Measurements from ENCODE around the gene ABCA13.

Gene ABCA13

GRCh38 chr7:48522692-48523091, 351.4 kb downstream of the ABCA13 start:
- Histone ChIP-seq H3K36me3 (ENCODE audit: insufficient read depth, low read length) (no peaks in the 10 kb centered on the region), H3K27ac (no peak overlapping the region), H3K9me3 (ENCODE audit: low read depth, low read length) (no peaks in the 10 kb centered on the region), H3K9ac (ENCODE audit: insufficient read length) (no peak overlapping the region), H3K4me3 (no peak overlapping the region)
- no peak for DNase-seq (ENCODE audit: low read depth, low spot score)
- no peak for TF ChIP-seq FOXP2 (optimal IDR thresholded peaks at IDR 0.05; ENCODE audit: control extremely low read depth, extremely low read length, insufficient read depth)

- TF ChIP-seq FOXP2 (optimal IDR thresholded peaks at IDR 0.05; ENCODE audit: control extremely low read depth, extremely low read length, insufficient read depth) (no peak), POLR2AphosphoS5 (IDR thresholded peaks at IDR 0.05; ENCODE audit: borderline replicate concordance, low read depth, low read length) (no peak), EZH2 (IDR thresholded peaks at IDR 0.05) (no peak)
- DNase-seq (ENCODE audit: low read depth, low spot score): no peak
- no peak overlapping the region for H3K9ac ChIP-seq (ENCODE audit: insufficient read length)
Measured at GRCh38 chr7:48525736-48526732, 354.8 kb downstream of the ABCA13 start.

GRCh38 chr7:48528646-48529045, 357.4 kb downstream of the ABCA13 start:
- TF ChIP-seq POLR2AphosphoS5 (IDR thresholded peaks at IDR 0.05; ENCODE audit: borderline replicate concordance, low read depth, low read length) (no peak), EZH2 (IDR thresholded peaks at IDR 0.05) (no peak), FOXP2 (optimal IDR thresholded peaks at IDR 0.05; ENCODE audit: control extremely low read depth, extremely low read length, insufficient read depth) (no peak)
- DNase-seq (ENCODE audit: low read depth, low spot score): no peak
- H3K36me3 ChIP-seq (ENCODE audit: insufficient read depth, low read length): no peaks in the 10 kb centered on the region
- no peak overlapping the region for H3K9ac ChIP-seq (ENCODE audit: insufficient read length)
- no peak overlapping the region for H3K27ac ChIP-seq
- H3K4me3 ChIP-seq: no peak overlapping the region
- H3K9me3 ChIP-seq (ENCODE audit: low read depth, low read length): no peaks in the 10 kb centered on the region

More at GRCh38 chr7:48525736-48526732, 354.8 kb downstream of the ABCA13 start:
- Histone ChIP-seq H3K36me3 (ENCODE audit: insufficient read depth, low read length) (no peaks in the 10 kb centered on the region), H3K4me3 (no peak overlapping the region), H3K9me3 (ENCODE audit: low read depth, low read length) (no peaks in the 10 kb centered on the region), H3K27ac (no peak overlapping the region)

- TF ChIP-seq POLR2AphosphoS5 (IDR thresholded peaks at IDR 0.05; ENCODE audit: borderline replicate concordance, low read depth, low read length): no peak
- TF ChIP-seq FOXP2 (optimal IDR thresholded peaks at IDR 0.05; ENCODE audit: control extremely low read depth, extremely low read length, insufficient read depth): no peak
- TF ChIP-seq EZH2 (IDR thresholded peaks at IDR 0.05): no peak
- DNase-seq (ENCODE audit: low read depth, low spot score): no peak
- H3K9me3 ChIP-seq (ENCODE audit: low read depth, low read length): no peaks in the 10 kb centered on the region
- no peak overlapping the region for H3K4me3 ChIP-seq
- no peak overlapping the region for H3K27ac ChIP-seq
- no peaks in the 10 kb centered on the region for H3K36me3 ChIP-seq (ENCODE audit: insufficient read depth, low read length)
- H3K9ac ChIP-seq (ENCODE audit: insufficient read length): no peak overlapping the region
Measured at GRCh38 chr7:48537561-48537960, 366.3 kb downstream of the ABCA13 start.

GRCh38 chr7:48540746-48541145, 369.5 kb downstream of the ABCA13 start:
- Histone ChIP-seq H3K4me3 (no peak overlapping the region), H3K27ac (no peak overlapping the region), H3K36me3 (ENCODE audit: insufficient read depth, low read length) (no peaks in the 10 kb centered on the region), H3K9me3 (ENCODE audit: low read depth, low read length) (no peaks in the 10 kb centered on the region), H3K9ac (ENCODE audit: insufficient read length) (no peak overlapping the region)
- DNase-seq (ENCODE audit: low read depth, low spot score): no peak
- TF ChIP-seq FOXP2 (optimal IDR thresholded peaks at IDR 0.05; ENCODE audit: control extremely low read depth, extremely low read length, insufficient read depth): no peak
- no peak for TF ChIP-seq EZH2 (IDR thresholded peaks at IDR 0.05)
- no peak for TF ChIP-seq POLR2AphosphoS5 (IDR thresholded peaks at IDR 0.05; ENCODE audit: borderline replicate concordance, low read depth, low read length)

GRCh38 chr7:48548667-48549066, 377.4 kb downstream of the ABCA13 start:
- no peaks in the 10 kb centered on the region for H3K9me3 ChIP-seq (ENCODE audit: low read depth, low read length)
- no peaks in the 10 kb centered on the region for H3K36me3 ChIP-seq (ENCODE audit: insufficient read depth, low read length)
- TF ChIP-seq POLR2AphosphoS5 (IDR thresholded peaks at IDR 0.05; ENCODE audit: borderline replicate concordance, low read depth, low read length) (no peak), EZH2 (IDR thresholded peaks at IDR 0.05) (no peak), FOXP2 (optimal IDR thresholded peaks at IDR 0.05; ENCODE audit: control extremely low read depth, extremely low read length, insufficient read depth) (no peak)
- H3K9ac ChIP-seq (ENCODE audit: insufficient read length): no peak overlapping the region
- no peak overlapping the region for H3K4me3 ChIP-seq
- no peak for DNase-seq (ENCODE audit: low read depth, low spot score)
- no peak overlapping the region for H3K27ac ChIP-seq

GRCh38 chr7:48551652-48552051, 380.4 kb downstream of the ABCA13 start:
- Histone ChIP-seq H3K9ac (ENCODE audit: insufficient read length) (no peak overlapping the region), H3K27ac (no peak overlapping the region), H3K36me3 (ENCODE audit: insufficient read depth, low read length) (no peaks in the 10 kb centered on the region), H3K4me3 (no peak overlapping the region), H3K9me3 (ENCODE audit: low read depth, low read length) (no peaks in the 10 kb centered on the region)
- DNase-seq (ENCODE audit: low read depth, low spot score): no peak
- TF ChIP-seq FOXP2 (optimal IDR thresholded peaks at IDR 0.05; ENCODE audit: control extremely low read depth, extremely low read length, insufficient read depth): no peak
- TF ChIP-seq POLR2AphosphoS5 (IDR thresholded peaks at IDR 0.05; ENCODE audit: borderline replicate concordance, low read depth, low read length): no peak
- TF ChIP-seq EZH2 (IDR thresholded peaks at IDR 0.05): no peak

GRCh38 chr7:48563334-48563733, 392.1 kb downstream of the ABCA13 start:
- no peaks in the 10 kb centered on the region for H3K9me3 ChIP-seq (ENCODE audit: low read depth, low read length)
- H3K36me3 ChIP-seq (ENCODE audit: insufficient read depth, low read length): no peaks in the 10 kb centered on the region
- H3K27ac ChIP-seq: no peak overlapping the region
- H3K9ac ChIP-seq (ENCODE audit: insufficient read length): no peak overlapping the region
- no peak overlapping the region for H3K4me3 ChIP-seq
- no peak for TF ChIP-seq POLR2AphosphoS5 (IDR thresholded peaks at IDR 0.05; ENCODE audit: borderline replicate concordance, low read depth, low read length)
- no peak for TF ChIP-seq EZH2 (IDR thresholded peaks at IDR 0.05)
- no peak for DNase-seq (ENCODE audit: low read depth, low spot score)
